Kidney (tissue), 14 donors: ENCODE results near the gene DENND5B. TPM values are rescaled to one million over a fixed set of nuclear protein-coding genes. Genes with fewer than 3 reads are reported as not detected.

Source experiments
- DNase-seq, 5 donors: peaks; one replicate each; pipeline ENCODE4 v3.0.0-alpha.2; 2013 to 2020
- FAIRE-seq: peaks from 2 replicates; lab custom pipeline; 2012; peaks lifted over from hg19 to GRCh38; lab: Jason Lieb, UNC
- H3K27ac ChIP-seq, 2 donors: one replicate each; pipeline ENCODE4 v1.7.0; 2013; ENCODE audit warnings: low read depth in 2 of 2, low read length in 2 of 2, inconsistent platforms in 1 of 2
- H3K27me3 ChIP-seq: one replicate; pipeline ENCODE4 v1.7.1; 2013; ENCODE audit warnings: low read length, inconsistent platforms; ENCODE audit not compliant: control insufficient read depth, insufficient read depth
- H3K36me3 ChIP-seq, 3 donors: one replicate each; pipeline versions ENCODE4 v1.7.0 to v1.7.1; 2013; ENCODE audit warnings: low read length in 3 of 3, control low read depth in 1 of 3, inconsistent platforms in 1 of 3; ENCODE audit not compliant: insufficient read depth in 3 of 3, control insufficient read depth in 2 of 3
- H3K4me1 ChIP-seq, 3 donors: one replicate each; pipeline versions ENCODE4 v1.7.0 to v1.7.1; 2013; ENCODE audit warnings: low read length in 3 of 3, inconsistent platforms in 1 of 3, low read depth in 1 of 3; ENCODE audit not compliant: control insufficient read depth in 2 of 3, insufficient read depth in 2 of 3
- H3K4me3 ChIP-seq, 3 donors: one replicate each; pipeline versions ENCODE4 v1.7.0 to v1.8.1; 2013; ENCODE audit warnings: low read length in 3 of 3, control low read depth in 1 of 3, inconsistent platforms in 1 of 3
- H3K9ac ChIP-seq, 3 donors: one replicate each; pipeline versions ENCODE4 v1.7.0 to v1.7.1; 2013; ENCODE audit warnings: low read length in 3 of 3, control low read depth in 1 of 3, inconsistent platforms in 1 of 3
- H3K9me3 ChIP-seq, 3 donors: one replicate each; pipeline versions ENCODE4 v1.7.0 to v1.7.1; 2013; ENCODE audit warnings: low read length in 3 of 3, control low read depth in 1 of 3, inconsistent platforms in 1 of 3; ENCODE audit not compliant: control insufficient read depth in 2 of 3, insufficient read depth in 1 of 3
- intact Hi-C: fragments of 100-400 bp; cut with DNase I; formaldehyde crosslinking; loops from one replicate; pipeline ENCODE4 v1.11.1; 2022
- polyA plus RNA-seq: library from polyadenylated mRNA; stranded (reverse); fragments of 350-450 nt; fragmentation: Illumina TruSeq; extraction: RNeasy Lipid Tissue Mini Kit (QIAGEN cat#74804); gene quantifications from one replicate; pipeline ENCODE4 v1.2.3, GENCODE V29; 2014; ENCODE audit warnings: low read depth, low replicate concordance; ENCODE audit not compliant: insufficient read depth
- total RNA-seq: library from RNA; stranded (reverse); fragmentation: NEBNext Ultra II Directional; extraction: Animal tissue kit (Norgen Biotek cat#: 25700); gene quantifications from one replicate; pipeline ENCODE4 v1.2.1, GENCODE V29; 2021
- TF ChIP-seq, protein P1 (sequence below): IDR thresholded peaks from 3 replicates; pipeline ENCODE4 v1.5.1; 2012; ENCODE audit warnings: mild to moderate bottlenecking, moderate library complexity, borderline replicate concordance; ENCODE audit not compliant: insufficient read depth; ENCODE audit errors: extremely low read depth
- donor health status: control.
- donor health status: control.
- donor health status: control.
- donor health status: control.
- donor health status: control.
- donor health status: DM: yes; HTN: yes; CAD: no.
- donor health status: Normal renal cell carcinoma (clear cell type).

The DENND5B gene
- total and polyA plus RNA-seq, 2 donors from 2014 or later: 2.9 to 14.1 TPM

DNA sequence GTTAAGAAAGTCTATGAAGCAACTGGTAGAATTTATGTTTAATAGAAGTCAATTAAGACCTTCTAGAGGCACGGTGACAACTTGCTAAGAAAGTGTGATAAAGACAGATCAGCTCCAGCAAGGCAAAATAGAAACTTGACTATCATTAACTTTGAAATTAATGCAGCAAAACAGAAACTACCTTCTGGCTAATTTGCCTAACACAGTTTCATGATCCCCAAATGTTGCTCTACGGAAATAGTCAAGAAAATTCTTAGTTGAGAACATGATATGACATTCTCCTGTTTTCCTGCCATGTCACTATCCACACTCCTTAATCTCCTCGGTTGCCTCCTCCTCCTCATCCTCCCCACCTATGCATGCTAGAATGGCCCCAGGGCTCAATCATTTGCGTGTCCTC lies 4.2 kb downstream of the DENND5B start:
- no peak overlapping the region for H3K4me3 ChIP-seq
- intact Hi-C loops: no loop called here
- H3K4me1 ChIP-seq: peaks cover 0 to 11% (median 0%) of the 10 kb centered on the region in 3 donors
- H3K36me3 ChIP-seq: no peaks in the 10 kb centered on the region
- no peaks in the 10 kb centered on the region for H3K9me3 ChIP-seq
- FAIRE-seq: no peak
- DNase-seq: no peak
- H3K9ac ChIP-seq: no peak overlapping the region
- TF ChIP-seq, protein P1, sequence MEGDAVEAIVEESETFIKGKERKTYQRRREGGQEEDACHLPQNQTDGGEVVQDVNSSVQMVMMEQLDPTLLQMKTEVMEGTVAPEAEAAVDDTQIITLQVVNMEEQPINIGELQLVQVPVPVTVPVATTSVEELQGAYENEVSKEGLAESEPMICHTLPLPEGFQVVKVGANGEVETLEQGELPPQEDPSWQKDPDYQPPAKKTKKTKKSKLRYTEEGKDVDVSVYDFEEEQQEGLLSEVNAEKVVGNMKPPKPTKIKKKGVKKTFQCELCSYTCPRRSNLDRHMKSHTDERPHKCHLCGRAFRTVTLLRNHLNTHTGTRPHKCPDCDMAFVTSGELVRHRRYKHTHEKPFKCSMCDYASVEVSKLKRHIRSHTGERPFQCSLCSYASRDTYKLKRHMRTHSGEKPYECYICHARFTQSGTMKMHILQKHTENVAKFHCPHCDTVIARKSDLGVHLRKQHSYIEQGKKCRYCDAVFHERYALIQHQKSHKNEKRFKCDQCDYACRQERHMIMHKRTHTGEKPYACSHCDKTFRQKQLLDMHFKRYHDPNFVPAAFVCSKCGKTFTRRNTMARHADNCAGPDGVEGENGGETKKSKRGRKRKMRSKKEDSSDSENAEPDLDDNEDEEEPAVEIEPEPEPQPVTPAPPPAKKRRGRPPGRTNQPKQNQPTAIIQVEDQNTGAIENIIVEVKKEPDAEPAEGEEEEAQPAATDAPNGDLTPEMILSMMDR: no peak
- no peak overlapping the region for H3K27ac ChIP-seq
- no peaks in the 10 kb centered on the region for H3K27me3 ChIP-seq

DNA sequence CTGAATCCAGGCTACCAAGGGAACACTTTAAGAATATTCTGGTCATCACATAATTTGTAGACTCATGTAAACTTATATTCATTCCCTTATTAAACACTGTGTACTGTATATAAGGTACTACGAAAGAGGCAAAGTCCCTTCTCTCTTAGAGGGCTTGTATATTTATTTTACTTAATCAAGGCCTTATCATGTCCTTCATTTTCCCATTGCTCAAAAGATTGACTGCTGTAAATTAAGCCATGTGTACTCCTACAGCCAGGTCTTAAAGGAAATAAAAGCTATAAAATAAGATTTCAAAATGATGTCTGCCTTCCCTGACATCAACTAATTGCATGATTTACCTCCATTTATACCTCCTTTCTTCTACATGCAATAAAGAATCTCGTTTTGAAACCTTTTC lies 5.0 kb downstream of the DENND5B start:
- Histone ChIP-seq H3K9me3 (no peaks in the 10 kb centered on the region), H3K9ac (no peak overlapping the region), H3K4me3 (no peak overlapping the region), H3K27ac (no peak overlapping the region), H3K27me3 (no peaks in the 10 kb centered on the region), H3K4me1 (peaks cover 0 to 11% (median 0%) of the 10 kb centered on the region in 3 donors), H3K36me3 (no peaks in the 10 kb centered on the region)
- DNase-seq (no peak), FAIRE-seq (no peak)
- intact Hi-C loops: no loop called here
- TF ChIP-seq, protein P1: no peak

DNA sequence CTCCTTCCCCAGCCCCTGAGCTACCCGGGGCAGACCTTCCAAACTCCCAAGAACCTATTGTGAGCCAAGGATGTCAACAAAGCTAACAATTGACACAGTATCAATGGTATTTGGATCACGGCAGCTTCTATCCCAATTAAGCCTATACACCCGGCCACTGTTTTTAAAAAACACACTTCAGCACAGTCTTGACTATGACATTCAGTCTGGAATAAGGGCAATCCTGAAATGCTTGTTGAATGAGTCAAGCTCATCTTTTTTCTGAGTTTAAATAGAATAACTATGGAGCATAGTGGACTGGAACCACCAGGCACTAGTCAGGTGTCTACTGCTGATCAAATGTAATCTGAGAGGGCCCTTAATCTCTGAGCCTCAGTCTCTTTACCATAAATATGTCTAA lies 5.7 kb downstream of the DENND5B start:
- H3K9me3 ChIP-seq: no peaks in the 10 kb centered on the region
- TF ChIP-seq, protein P1: no peak
- no peak overlapping the region for H3K9ac ChIP-seq
- peaks cover 0 to 11% (median 0%) of the 10 kb centered on the region in 3 donors for H3K4me1 ChIP-seq
- H3K27ac ChIP-seq: no peak overlapping the region
- intact Hi-C loops: no loop called here
- no peak for DNase-seq
- no peaks in the 10 kb centered on the region for H3K36me3 ChIP-seq
- H3K4me3 ChIP-seq: no peak overlapping the region
- no peak for FAIRE-seq
- no peaks in the 10 kb centered on the region for H3K27me3 ChIP-seq

DNA sequence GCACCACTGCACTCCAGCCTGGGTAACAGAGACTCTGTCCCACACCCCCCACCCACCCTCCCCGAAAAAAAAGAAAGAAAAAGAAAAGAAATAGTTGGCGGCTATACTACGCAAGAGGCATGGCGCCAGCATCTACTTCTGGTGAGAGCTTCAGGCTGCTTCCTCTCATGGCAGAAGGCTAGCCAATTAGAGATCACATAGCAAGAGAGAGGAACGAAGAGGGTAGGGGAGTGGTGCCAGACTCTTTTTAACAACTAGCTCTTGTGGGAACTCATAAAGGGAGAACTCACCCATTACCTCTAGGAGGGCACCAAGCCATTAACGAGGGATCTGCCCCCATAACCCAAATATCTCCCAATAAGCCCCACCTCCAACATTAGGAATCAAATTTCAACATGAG lies 6.2 kb downstream of the DENND5B start:
- TF ChIP-seq, protein P1: no peak
- FAIRE-seq (no peak), DNase-seq (no peak)
- no peak overlapping the region for H3K27ac ChIP-seq
- no peaks in the 10 kb centered on the region for H3K27me3 ChIP-seq
- H3K4me1 ChIP-seq: peaks cover 0 to 11% (median 0%) of the 10 kb centered on the region in 3 donors
- no peaks in the 10 kb centered on the region for H3K9me3 ChIP-seq
- H3K4me3 ChIP-seq: no peak overlapping the region
- intact Hi-C loops: no loop called here
- no peak overlapping the region for H3K9ac ChIP-seq
- H3K36me3 ChIP-seq: no peaks in the 10 kb centered on the region
